Ascending aorta (tissue), 2 donors: ENCODE data around the gene TLX1. TPM values are rescaled to one million over a fixed set of nuclear protein-coding genes. Genes with fewer than 3 reads are reported as not detected.

ENCODE experiments used
- DNase-seq, 2 donors: peaks; one replicate each; pipeline ENCODE4 v3.0.0-alpha.2; 2019; ENCODE audit warnings: low spot score in 2 of 2
- H3K27ac ChIP-seq, 2 donors: fragments of 200-600 bp; sonication (generic); one replicate each; pipeline ENCODE4 v1.5.1; 2016 to 2017; ENCODE audit warnings: mild to moderate bottlenecking in 1 of 2
- H3K27me3 ChIP-seq: fragments of 200-600 bp; sonication (generic); one replicate; pipeline ENCODE4 v1.5.1; 2017
- H3K36me3 ChIP-seq, 2 donors: fragments of 200-600 bp; sonication (generic); one replicate each; pipeline ENCODE4 v1.5.1; 2016
- H3K4me1 ChIP-seq, 2 donors: fragments of 200-600 bp; sonication (generic); one replicate each; pipeline ENCODE4 v1.5.1; 2016 to 2017; ENCODE audit warnings: mild to moderate bottlenecking in 1 of 2
- H3K4me3 ChIP-seq, 2 donors: fragments of 200-600 bp; sonication (generic); one replicate each; pipeline ENCODE4 v1.5.1; 2016 to 2017; ENCODE audit warnings: mild to moderate bottlenecking in 1 of 2
- H3K9me3 ChIP-seq, 2 donors: fragments of 200-600 bp; sonication (generic); one replicate each; pipeline ENCODE4 v1.5.1; 2016
- CTCF ChIP-seq, 3 experiments: fragments of 200-600 bp in 2 of 3; fragments of 450-650 bp in 1 of 3; sonication (generic) in 2 of 3; IDR thresholded peaks; one replicate each; pipeline ENCODE4 v1.5.1; 2016 to 2019; ENCODE audit warnings: antibody characterized with exemption in 3 of 3, mild to moderate bottlenecking in 1 of 3, moderate library complexity in 1 of 3
- intact Hi-C: fragments of 100-400 bp; cut with DNase I; formaldehyde crosslinking; loops from one replicate; pipeline ENCODE4 v1.15.1; 2023
- total RNA-seq: library from RNA; depleted of rRNA; stranded (reverse); fragments of >200 nt; gene quantifications from one replicate; pipeline ENCODE4 v1.1.0, GENCODE V29; 2016

TLX1 gene
- total RNA-seq, 1 donor from 2014 or later = not detected

- H3K27me3 ChIP-seq = peaks cover 3% of the 10 kb centered on the region
- intact Hi-C loops = no loop called here
These were observed 40.5 kb upstream of the TLX1 start for GRCh38 chr10:101090597-101090996.

GRCh38 chr10:101091546-101092290, 39.4 kb upstream of the TLX1 start:
- Histone ChIP-seq H3K27ac (no peak overlapping the region), H3K4me1 (no peaks in the 10 kb centered on the region), H3K9me3 (no peaks in the 10 kb centered on the region), H3K36me3 (no peaks in the 10 kb centered on the region), H3K27me3 (peaks cover 3% of the 10 kb centered on the region), H3K4me3 (no peak overlapping the region)
- DNase-seq = no peak
- intact Hi-C loops = no loop called here
- no peak for TF ChIP-seq CTCF (IDR thresholded peaks at IDR 0.05)

More at GRCh38 chr10:101090597-101090996, 40.5 kb upstream of the TLX1 start:
- no peak for DNase-seq
- no peak overlapping the region for H3K4me3 ChIP-seq
- H3K9me3 ChIP-seq = no peaks in the 10 kb centered on the region
- no peak for TF ChIP-seq CTCF (IDR thresholded peaks at IDR 0.05)
- no peaks in the 10 kb centered on the region for H3K36me3 ChIP-seq
- no peak overlapping the region for H3K27ac ChIP-seq
- H3K4me1 ChIP-seq = no peaks in the 10 kb centered on the region

- Histone ChIP-seq H3K9me3 (no peaks in the 10 kb centered on the region), H3K27me3 (peaks cover 3% of the 10 kb centered on the region), H3K36me3 (no peaks in the 10 kb centered on the region), H3K4me3 (no peak overlapping the region), H3K4me1 (no peaks in the 10 kb centered on the region), H3K27ac (no peak overlapping the region)
- no peak for DNase-seq
- intact Hi-C loops = no loop called here
- TF ChIP-seq CTCF (IDR thresholded peaks at IDR 0.05) = no peak
These were observed 38.2 kb upstream of the TLX1 start for GRCh38 chr10:101092881-101093354.

- no peaks in the 10 kb centered on the region for H3K36me3 ChIP-seq
- intact Hi-C loops = no loop called here
- no peak for TF ChIP-seq CTCF (IDR thresholded peaks at IDR 0.05)
- no peak for DNase-seq
- no peaks in the 10 kb centered on the region for H3K9me3 ChIP-seq
- no peak overlapping the region for H3K27ac ChIP-seq
- H3K27me3 ChIP-seq = peaks cover 3% of the 10 kb centered on the region
- H3K4me3 ChIP-seq = no peak overlapping the region
- no peaks in the 10 kb centered on the region for H3K4me1 ChIP-seq
These were observed 36.8 kb upstream of the TLX1 start for GRCh38 chr10:101094121-101094879.

- Histone ChIP-seq H3K4me3 (no peak overlapping the region), H3K27me3 (peaks cover 3% of the 10 kb centered on the region), H3K36me3 (no peaks in the 10 kb centered on the region), H3K9me3 (no peaks in the 10 kb centered on the region), H3K27ac (no peak overlapping the region), H3K4me1 (no peaks in the 10 kb centered on the region)
- TF ChIP-seq CTCF (IDR thresholded peaks at IDR 0.05) = no peak
- intact Hi-C loops = loop anchor here (1.0 kb wide), 1 partner anchor 47 kb away; no protein-coding TSS in a partner anchor
- DNase-seq = no peak
These were observed 36.1 kb upstream of the TLX1 start for GRCh38 chr10:101095004-101095403.
